HepG2 (cell line): ENCODE results near the gene DUSP2. TPM values are rescaled to one million over a fixed set of nuclear protein-coding genes. Genes with fewer than 3 reads are reported as not detected.
A peak's percentile ranks its signal among the peaks of the same experiment; 100 is the strongest.

Source experiments
- AGO2 ChIP-seq: fragments of 200-400 bp; formaldehyde crosslinking; optimal IDR thresholded peaks from 2 replicates; pipeline ENCODE3; 2017; ENCODE audit warnings: mild to moderate bottlenecking, low read depth, low read length, moderate library complexity
- AKAP8 ChIP-seq: sonication (generic); formaldehyde crosslinking; IDR thresholded peaks from 2 replicates; pipeline ENCODE4 v1.5.1; 2020; ENCODE audit warnings: mild to moderate bottlenecking, missing genetic modification reagents
- ARNTL ChIP-seq: sonication (generic); formaldehyde crosslinking; IDR thresholded peaks from 2 replicates; pipeline ENCODE4 v1.4.0; 2020; ENCODE audit warnings: mild to moderate bottlenecking, missing genetic modification reagents
- CREB3 ChIP-seq: sonication (generic); formaldehyde crosslinking; IDR thresholded peaks from 2 replicates; pipeline ENCODE4 v1.5.0; 2020; ENCODE audit warnings: missing genetic modification reagents
- GATAD2A ChIP-seq: IDR thresholded peaks from 2 replicates; pipeline ENCODE4 v1.6.1; 2016
- MIXL1 ChIP-seq: IDR thresholded peaks from 2 replicates; pipeline ENCODE4 v1.6.1; 2016
- NCOA2 ChIP-seq: sonication (generic); formaldehyde crosslinking; IDR thresholded peaks from 2 replicates; pipeline ENCODE4 v1.8.0; 2022; ENCODE audit warnings: inconsistent platforms
- NFATC3 ChIP-seq: sonication (generic); formaldehyde crosslinking; IDR thresholded peaks from 2 replicates; pipeline ENCODE4 v1.5.1; 2020; ENCODE audit warnings: mild to moderate bottlenecking, missing genetic modification reagents
- NFE2L2 ChIP-seq: fragments of 150-350 bp; IDR thresholded peaks from 2 replicates; pipeline ENCODE4 v1.6.1; 2014; ENCODE audit warnings: low read length
- NRL ChIP-seq: sonication (generic); formaldehyde crosslinking; IDR thresholded peaks from 2 replicates; pipeline ENCODE4 v1.5.0; 2020; ENCODE audit warnings: missing genetic modification reagents, mild to moderate bottlenecking, moderate library complexity, borderline replicate concordance
- PCBP1 ChIP-seq: fragments of 200-400 bp; formaldehyde crosslinking; IDR thresholded peaks from 2 replicates; pipeline ENCODE4 v1.6.1; 2017; ENCODE audit warnings: mild to moderate bottlenecking, low read depth, low read length, borderline replicate concordance
- SMAD9 ChIP-seq: sonication (generic); formaldehyde crosslinking; IDR thresholded peaks from 2 replicates; pipeline ENCODE4 v1.5.1; 2020; ENCODE audit warnings: mild to moderate bottlenecking, missing genetic modification reagents
- TEAD2 ChIP-seq: sonication (generic); formaldehyde crosslinking; IDR thresholded peaks from 2 replicates; pipeline ENCODE4 v1.9.0; 2021; ENCODE audit warnings: missing genetic modification reagents
- THYN1 ChIP-seq: sonication (generic); formaldehyde crosslinking; IDR thresholded peaks from 2 replicates; pipeline ENCODE4 v1.8.1; 2023; ENCODE audit warnings: low read depth, mild to moderate bottlenecking, moderate library complexity, missing genetic modification reagents, borderline replicate concordance
- TRIM24 ChIP-seq: sonication (generic); formaldehyde crosslinking; IDR thresholded peaks from 2 replicates; pipeline ENCODE4 v1.8.0; 2022; ENCODE audit warnings: mild to moderate bottlenecking, missing genetic modification reagents
- ZBTB38 ChIP-seq: sonication (generic); formaldehyde crosslinking; IDR thresholded peaks from 2 replicates; pipeline ENCODE4 v1.5.1; 2020; ENCODE audit warnings: mild to moderate bottlenecking, missing genetic modification reagents
- ZIK1 ChIP-seq: sonication (generic); formaldehyde crosslinking; IDR thresholded peaks from 2 replicates; pipeline ENCODE4 v1.5.0; 2020; ENCODE audit warnings: mild to moderate bottlenecking, low read depth, missing genetic modification reagents, borderline replicate concordance
- ZNF180 ChIP-seq: sonication (generic); formaldehyde crosslinking; IDR thresholded peaks from 2 replicates; pipeline ENCODE4 v1.4.0; 2020; ENCODE audit warnings: low read depth, missing genetic modification reagents, borderline replicate concordance
- ZNF30 ChIP-seq: sonication (generic); formaldehyde crosslinking; IDR thresholded peaks from 2 replicates; pipeline ENCODE4 v1.5.0; 2020; ENCODE audit warnings: mild to moderate bottlenecking, missing genetic modification reagents
- ZNF563 ChIP-seq: sonication (generic); formaldehyde crosslinking; IDR thresholded peaks from 2 replicates; pipeline ENCODE4 v1.8.0; 2022; ENCODE audit warnings: mild to moderate bottlenecking, moderate library complexity, missing genetic modification reagents
- ZNF572 ChIP-seq: sonication (generic); formaldehyde crosslinking; IDR thresholded peaks from 2 replicates; pipeline ENCODE4 v1.5.1; 2020; ENCODE audit warnings: mild to moderate bottlenecking, missing genetic modification reagents
- ZNF770 ChIP-seq: sonication (generic); formaldehyde crosslinking; IDR thresholded peaks from 2 replicates; pipeline ENCODE4 v1.5.0; 2020; ENCODE audit warnings: mild to moderate bottlenecking, missing genetic modification reagents
- ZNF777 ChIP-seq: sonication (generic); formaldehyde crosslinking; IDR thresholded peaks from 2 replicates; pipeline ENCODE4 v1.4.0; 2020; ENCODE audit warnings: missing genetic modification reagents
- ZNF782 ChIP-seq: sonication (generic); formaldehyde crosslinking; IDR thresholded peaks from 2 replicates; pipeline ENCODE4 v1.4.0; 2020; ENCODE audit warnings: missing genetic modification reagents, mild to moderate bottlenecking, borderline replicate concordance
- polyA plus RNA-seq, 8 experiments: library from polyadenylated mRNA; depleted of rRNA in 3 of 8; stranded (reverse) in 7 of 8; unstranded in 1 of 8; fragments of >200 nt; fragmentation: Illumina TruSeq in 4 of 8; extraction: Trizol in 4 of 8; gene quantifications; 2 replicates each; pipeline versions ENCODE4 v1.2.1 to v1.2.3, GENCODE V29; 2011 to 2016; ENCODE audit warnings: low read depth in 4 of 8, missing spikeins in 1 of 8, mixed read lengths in 1 of 8; ENCODE audit not compliant: insufficient read depth in 1 of 8
- total RNA-seq, 5 experiments: library from RNA; depleted of rRNA; stranded (reverse); fragments of >200 nt; fragmentation: Illumina TruSeq; extraction: Trizol; gene quantifications; 2 replicates each; pipeline ENCODE4 v1.2.3, GENCODE V29; 2016; ENCODE audit warnings: low read depth in 1 of 5
- TF ChIP-seq, protein P1 (sequence below): IDR thresholded peaks from 2 replicates; pipeline ENCODE4 v1.6.1; 2016
- TF ChIP-seq, protein P2 (sequence below): sonication (generic); formaldehyde crosslinking; IDR thresholded peaks from 2 replicates; pipeline ENCODE4 v1.5.0; 2020; ENCODE audit warnings: missing genetic modification reagents

Gene DUSP2
- total and polyA plus RNA-seq, 2 of the 13 experiments (the other 11 are each of a cell fraction or from before 2014, with no cell fraction given), result not detected

DNA sequence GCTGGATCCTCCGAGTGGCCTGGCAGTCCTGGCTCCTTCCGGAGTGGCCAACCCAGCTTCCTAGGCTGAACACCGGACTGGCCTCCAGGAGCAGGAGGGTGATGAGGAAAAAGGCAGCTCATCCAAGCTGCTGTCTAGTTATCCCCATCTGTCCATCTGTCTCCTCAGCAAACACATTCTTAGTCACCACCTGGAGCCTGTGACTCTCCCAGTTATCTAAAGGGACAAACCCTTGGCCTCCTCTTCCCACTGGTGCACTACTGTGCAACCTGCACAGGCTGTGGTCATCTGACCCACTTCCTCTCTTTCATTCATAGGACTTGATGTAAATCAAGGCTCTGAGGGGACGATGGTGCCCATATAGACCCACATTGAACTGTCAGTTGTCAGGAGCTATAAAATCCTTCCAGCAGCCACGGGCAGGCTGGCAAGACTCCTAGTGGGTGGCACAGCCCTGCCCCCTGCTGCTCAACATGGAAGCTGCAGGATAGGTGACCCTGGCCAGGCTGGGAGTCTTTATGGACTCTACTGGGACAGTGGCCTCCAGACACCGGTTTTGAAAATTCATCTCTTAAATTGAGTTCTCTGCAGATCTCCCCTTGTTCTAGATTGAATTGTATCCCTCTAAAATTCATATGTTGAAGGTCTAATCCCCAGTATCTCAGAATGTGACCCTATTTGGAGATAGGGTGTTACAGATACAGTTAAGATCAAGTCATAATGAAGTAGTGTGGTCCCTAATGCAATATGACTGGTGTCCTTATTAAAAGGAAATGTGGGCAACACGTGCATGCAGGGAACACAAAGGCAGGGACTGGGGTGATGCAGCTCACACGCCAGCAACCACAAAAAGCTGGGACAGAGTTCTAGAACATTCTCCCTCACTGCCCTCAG, 29.3 kb upstream of the DUSP2 start (continued):
- TF ChIP-seq ZNF770 (CRISPR knock-in tag) (no peak), ZIK1 (CRISPR knock-in tag) (no peak), ZNF782 (peak; percentile 74; the same call in 1 of the 2 replicates), NCOA2 (CRISPR knock-in tag) (0 out of 2 replicates have a peak, but pooled peaks have one; percentile 15), NFATC3 (CRISPR knock-in tag) (no peak), AGO2 (no peak), MIXL1 (CRISPR knock-in tag) (no peak), CREB3 (CRISPR knock-in tag) (no peak), NFE2L2 (no peak), NRL (CRISPR knock-in tag) (0 out of 2 replicates have a peak, but pooled peaks have one; percentile 52), TRIM24 (CRISPR knock-in tag) (no peak), SMAD9 (CRISPR knock-in tag) (no peak), ZNF30 (CRISPR knock-in tag) (peak; percentile 46; the same call in 1 of the 2 replicates), ARNTL (CRISPR knock-in tag) (no peak), ZNF180 (CRISPR knock-in tag) (no peak), ZNF777 (CRISPR knock-in tag) (no peak), ZNF563 (CRISPR knock-in tag) (0 out of 2 replicates have a peak, but pooled peaks have one; percentile 34), TEAD2 (CRISPR knock-in tag) (no peak), THYN1 (CRISPR knock-in tag) (no peak), PCBP1 (no peak), ZNF572 (CRISPR knock-in tag) (no peak), AKAP8 (CRISPR knock-in tag) (no peak), ZBTB38 (no peak), GATAD2A (CRISPR knock-in tag) (0 out of 2 replicates have a peak, but pooled peaks have one; percentile 15)
- TF ChIP-seq, protein P1, sequence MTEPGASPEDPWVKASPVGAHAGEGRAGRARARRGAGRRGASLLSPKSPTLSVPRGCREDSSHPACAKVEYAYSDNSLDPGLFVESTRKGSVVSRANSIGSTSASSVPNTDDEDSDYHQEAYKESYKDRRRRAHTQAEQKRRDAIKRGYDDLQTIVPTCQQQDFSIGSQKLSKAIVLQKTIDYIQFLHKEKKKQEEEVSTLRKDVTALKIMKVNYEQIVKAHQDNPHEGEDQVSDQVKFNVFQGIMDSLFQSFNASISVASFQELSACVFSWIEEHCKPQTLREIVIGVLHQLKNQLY (CRISPR knock-in tag), result no peak
- TF ChIP-seq, protein P2, sequence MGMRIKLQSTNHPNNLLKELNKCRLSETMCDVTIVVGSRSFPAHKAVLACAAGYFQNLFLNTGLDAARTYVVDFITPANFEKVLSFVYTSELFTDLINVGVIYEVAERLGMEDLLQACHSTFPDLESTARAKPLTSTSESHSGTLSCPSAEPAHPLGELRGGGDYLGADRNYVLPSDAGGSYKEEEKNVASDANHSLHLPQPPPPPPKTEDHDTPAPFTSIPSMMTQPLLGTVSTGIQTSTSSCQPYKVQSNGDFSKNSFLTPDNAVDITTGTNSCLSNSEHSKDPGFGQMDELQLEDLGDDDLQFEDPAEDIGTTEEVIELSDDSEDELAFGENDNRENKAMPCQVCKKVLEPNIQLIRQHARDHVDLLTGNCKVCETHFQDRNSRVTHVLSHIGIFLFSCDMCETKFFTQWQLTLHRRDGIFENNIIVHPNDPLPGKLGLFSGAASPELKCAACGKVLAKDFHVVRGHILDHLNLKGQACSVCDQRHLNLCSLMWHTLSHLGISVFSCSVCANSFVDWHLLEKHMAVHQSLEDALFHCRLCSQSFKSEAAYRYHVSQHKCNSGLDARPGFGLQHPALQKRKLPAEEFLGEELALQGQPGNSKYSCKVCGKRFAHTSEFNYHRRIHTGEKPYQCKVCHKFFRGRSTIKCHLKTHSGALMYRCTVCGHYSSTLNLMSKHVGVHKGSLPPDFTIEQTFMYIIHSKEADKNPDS (CRISPR knock-in tag), result no peak
